ENCODE measurements around the gene RFC1. TPM values are rescaled to one million over a fixed set of nuclear protein-coding genes. Genes with fewer than 3 reads are reported as not detected.
"Not testable (repeated sequence)": the region's sequence is repeated elsewhere in the genome, so short reads cannot be mapped to it uniquely, and the experiment has no call there.

The RFC1 gene
- 10 to 100 TPM; 30.9 to 46.8 TPM for total RNA-seq

GRCh38 chr4:39365830-39366771 lies at the start of gene RFC1:
Gene RFC1, minus strand, starts transcription at chr4:39366362. Its CDS starts 121 bp downstream, at chr4:39366241.
- ATAC-seq = peak; percentile 98
- DNase-seq = peak; percentile 94 to 97 (median 95)
- Histone ChIP-seq H3K4me3 (peak within 1 kb of the TSS; percentile 85 to 99), H3K9me3 (peaks cover 0 to 1% (median 0%) of the 10 kb centered on the region in 3 donors), H3K27me3 (no peaks in the 10 kb centered on the region), H3K36me3 (replicated peaks in 1 of 2; ENCODE audit: insufficient read depth in 1 of 2, low read depth in 2 of 2) (no peaks in the 10 kb centered on the region), H3K27ac (peak within 1 kb of the TSS; percentile 73 to 94 (median 92)), H3K4me1 (peaks cover 28% of the 10 kb centered on the region)
- TF ChIP-seq CTCF (IDR thresholded peaks at IDR 0.05) (peak in 1 of 7 experiments; percentile 12), POLR2A (IDR thresholded peaks at IDR 0.05) (peak; percentile 52 to 81 (median 78))
- WGBS, 2 donors = 4 to 7% methylated on average over 30 to 60 of the region's 60 CpGs
- intact Hi-C loops (cut with DNase I) = no loop called here

GRCh38 chr4:39415678-39416283 lies 49.6 kb upstream of the RFC1 start:
- Histone ChIP-seq H3K4me3 (no peak overlapping the region), H3K27ac (peak overlapping the region in 3 of 4 donors; percentile 33 to 70 (median 40)), H3K4me1 (peaks cover 71% of the 10 kb centered on the region), H3K27me3 (no peaks in the 10 kb centered on the region), H3K36me3 (replicated peaks in 1 of 2; ENCODE audit: insufficient read depth in 1 of 2, low read depth in 2 of 2) (no peaks in the 10 kb centered on the region), H3K9me3 (no peaks in the 10 kb centered on the region)
- 25 to 35% methylated on average over 2 of the region's 2 CpGs for WGBS, 2 donors
- ATAC-seq = peak; percentile 51
- DNase-seq = no peak
- intact Hi-C loops (cut with DNase I) = no loop called here
- no peak for TF ChIP-seq CTCF (IDR thresholded peaks at IDR 0.05)
- TF ChIP-seq POLR2A (IDR thresholded peaks at IDR 0.05) = no peak

GRCh38 chr4:39411561-39411960 lies 45.4 kb upstream of the RFC1 start:
- WGBS, 2 donors = 84 to 88% methylated on average over 8 of the region's 8 CpGs
- Histone ChIP-seq H3K4me1 (peaks cover 46% of the 10 kb centered on the region), H3K27ac (peak overlapping the region in 3 of 4 donors; percentile 49 to 78 (median 73))
- H3K4me3 ChIP-seq; H3K36me3 ChIP-seq (replicated peaks in 1 of 2; ENCODE audit: insufficient read depth in 1 of 2, low read depth in 2 of 2); ATAC-seq; intact Hi-C loops (cut with DNase I); H3K27me3 ChIP-seq; DNase-seq; H3K9me3 ChIP-seq: not testable (repeated sequence)

- ATAC-seq = peak; percentile 44
- intact Hi-C loops (cut with DNase I) = no loop called here
Observed at GRCh38 chr4:39410415-39410814, 44.3 kb upstream of the RFC1 start.

More at GRCh38 chr4:39410415-39410814, 44.3 kb upstream of the RFC1 start:
- peak overlapping the region; percentile 34 to 78 (median 70) for H3K27ac ChIP-seq
- H3K4me1 ChIP-seq = peaks cover 42% of the 10 kb centered on the region
- H3K4me3 ChIP-seq = peak overlapping the region in 1 of 2 donors; percentile 4
- DNase-seq = no peak
- no peaks in the 10 kb centered on the region for H3K9me3 ChIP-seq
- 17 to 24% methylated on average over 5 of the region's 5 CpGs for whole genome bisulfite sequencing, 2 donors
- TF ChIP-seq CTCF (IDR thresholded peaks at IDR 0.05) (peak in 4 of 7 experiments; percentile 22 to 38 (median 34)), POLR2A (IDR thresholded peaks at IDR 0.05) (no peak)
- no peaks in the 10 kb centered on the region for H3K27me3 ChIP-seq
- no peaks in the 10 kb centered on the region for H3K36me3 ChIP-seq (replicated peaks in 1 of 2; ENCODE audit: insufficient read depth in 1 of 2, low read depth in 2 of 2)
